ENCODE results near the gene AGAP3.

DNA sequence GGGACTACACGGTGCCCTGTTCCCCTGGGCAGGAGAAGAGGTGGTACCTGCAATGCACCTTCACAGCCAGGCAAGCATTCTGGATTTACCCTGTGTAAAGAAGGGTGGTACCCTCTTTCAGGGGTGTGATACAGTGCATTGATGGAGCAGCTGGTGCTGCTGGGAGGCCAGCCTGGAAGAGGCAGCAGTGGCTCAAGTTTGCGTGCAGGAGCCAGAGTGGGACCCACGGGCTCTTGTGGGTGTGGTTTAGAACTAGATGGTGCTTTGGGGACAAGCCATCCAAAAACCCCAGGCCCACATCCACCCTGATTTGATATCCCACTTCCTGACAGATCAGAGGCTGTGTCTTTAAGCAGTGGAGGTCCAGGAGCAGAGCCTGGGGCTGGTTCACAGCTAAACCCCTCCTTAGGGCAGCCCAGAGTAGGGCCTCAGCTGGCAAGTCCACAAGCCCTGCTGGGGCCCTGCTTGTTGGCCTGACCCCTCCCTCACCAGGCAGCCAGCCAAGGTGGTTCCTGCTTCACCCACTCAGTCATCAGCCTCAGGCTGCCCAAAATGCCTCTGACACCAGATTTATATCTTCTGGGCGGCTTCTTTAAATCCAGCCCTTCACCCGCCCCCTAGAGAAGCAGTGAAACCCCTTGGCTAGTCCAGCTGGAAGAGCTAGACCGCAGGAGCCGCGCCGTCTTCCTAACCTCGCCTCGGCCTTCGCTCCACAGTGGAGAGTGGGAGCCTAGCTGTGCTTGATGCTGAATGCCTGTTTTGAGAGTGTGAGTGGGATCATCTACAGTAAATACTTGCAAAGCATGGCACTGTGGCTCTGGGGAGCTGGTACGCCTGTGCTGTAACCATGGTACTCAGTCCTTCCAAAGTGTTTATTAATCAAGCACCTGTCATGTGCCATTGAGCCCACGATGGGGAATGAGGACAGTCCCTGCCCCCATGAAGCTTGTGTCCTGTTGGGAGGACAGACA is 39.4 kb upstream of the AGAP3 start:
- TF ChIP-seq CTCF (IDR thresholded peaks at IDR 0.05): no peak
- TF ChIP-seq EZH2 (IDR thresholded peaks at IDR 0.05; ENCODE audit: borderline replicate concordance, insufficient read depth, low read depth, low read length, poor library complexity, severe bottlenecking): no peak
